Rectal smooth muscle tissue (tissue), 1 donor: Measurements from ENCODE around the gene PRMT5.
"Not testable (repeated sequence)": the region's sequence is repeated elsewhere in the genome, so short reads cannot be mapped to it uniquely, and the experiment has no call there.

Source experiments
- H3K27ac ChIP-seq: one replicate; pipeline ENCODE4 v1.7.0; 2013; ENCODE audit warnings: low read depth, low read length, inconsistent platforms
- H3K27me3 ChIP-seq: one replicate; pipeline ENCODE4 v1.7.0; 2013; ENCODE audit warnings: low read length; ENCODE audit not compliant: control insufficient read depth, insufficient read depth
- H3K36me3 ChIP-seq: one replicate; pipeline ENCODE4 v1.7.0; 2013; ENCODE audit warnings: low read length; ENCODE audit not compliant: control insufficient read depth, insufficient read depth
- H3K4me1 ChIP-seq: one replicate; pipeline ENCODE4 v1.7.0; 2013; ENCODE audit warnings: low read length; ENCODE audit not compliant: control insufficient read depth, insufficient read depth
- H3K4me3 ChIP-seq: one replicate; pipeline ENCODE4 v1.7.0; 2013; ENCODE audit warnings: low read length
- H3K9ac ChIP-seq: one replicate; pipeline ENCODE4 v1.7.0; 2013; ENCODE audit warnings: low read length

The PRMT5 gene

DNA sequence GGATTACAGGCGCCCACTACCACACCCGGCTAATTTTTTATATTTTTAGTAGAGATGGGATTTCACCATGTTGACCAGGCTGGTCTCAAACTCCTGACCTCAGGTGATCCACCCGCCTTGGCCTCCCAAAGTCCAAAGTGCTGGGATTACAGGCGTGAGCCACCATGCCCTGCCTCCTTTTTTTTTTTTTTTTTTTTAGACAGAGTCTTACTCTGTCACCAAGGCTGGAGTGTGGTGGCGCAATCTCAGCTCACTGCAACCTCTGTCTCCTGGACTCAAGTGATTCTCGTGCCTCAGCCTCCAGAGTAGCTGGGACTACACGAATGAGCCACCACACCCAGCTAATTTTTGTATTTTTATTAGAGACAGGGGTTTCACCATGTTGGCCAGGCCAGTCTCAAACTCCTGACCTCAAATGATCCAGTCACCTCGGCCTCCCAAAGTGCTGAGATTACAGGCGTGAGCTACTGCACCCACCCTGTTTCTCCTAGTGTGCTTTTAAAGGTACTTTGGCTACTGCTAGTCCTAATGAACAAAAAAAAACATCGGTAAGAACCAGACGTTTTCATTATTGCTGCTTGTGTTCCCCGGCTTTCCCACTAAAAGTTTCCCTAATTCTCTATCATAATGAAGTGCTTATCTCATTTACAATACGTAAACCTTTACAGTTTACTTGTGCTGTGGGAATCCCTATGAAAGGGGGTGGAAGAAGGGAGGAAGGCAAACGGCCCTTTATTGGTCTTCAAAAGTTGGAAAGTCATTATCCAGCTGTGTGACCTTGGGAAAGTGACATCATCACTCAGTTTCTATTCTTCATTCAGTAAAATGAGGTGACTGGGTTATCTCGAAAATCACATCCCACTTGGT is 37.0 kb upstream of the PRMT5 start:
- not testable (repeated sequence) for H3K4me3 ChIP-seq, H3K36me3 ChIP-seq, H3K27ac ChIP-seq, H3K9ac ChIP-seq, H3K27me3 ChIP-seq, H3K4me1 ChIP-seq

DNA sequence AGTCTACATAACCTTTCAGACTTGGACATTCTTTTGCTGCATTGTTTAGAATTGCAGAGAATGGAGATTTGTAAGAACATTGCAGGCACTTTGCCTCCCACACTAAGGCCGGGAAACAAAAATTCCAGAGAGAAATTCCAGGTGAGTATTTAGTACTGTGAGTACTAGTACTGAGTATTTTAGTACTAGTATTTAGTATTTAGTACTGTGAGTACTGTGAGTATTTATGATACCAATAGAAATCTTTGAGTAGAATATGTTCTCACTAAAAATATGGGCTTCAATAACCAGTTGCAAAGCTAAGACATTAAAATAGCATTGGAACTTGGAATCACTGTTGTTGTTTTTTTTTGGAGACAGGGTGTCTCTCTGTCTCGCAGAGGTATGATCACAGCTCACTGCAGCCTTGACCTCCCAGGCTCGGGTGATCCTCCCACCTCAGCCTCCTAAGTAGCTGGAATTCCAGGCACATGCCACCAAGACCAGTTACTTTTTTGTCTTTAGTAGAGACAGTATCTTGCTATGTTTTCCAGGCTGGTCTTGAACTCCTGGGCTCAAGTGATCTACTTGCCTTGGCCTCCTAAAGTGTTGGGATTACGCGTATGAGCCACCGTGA is 33.0 kb upstream of the PRMT5 start:
- no peak overlapping the region for H3K9ac ChIP-seq
- no peak overlapping the region for H3K27ac ChIP-seq
- no peaks in the 10 kb centered on the region for H3K27me3 ChIP-seq
- H3K4me3 ChIP-seq = no peak overlapping the region
- H3K36me3 ChIP-seq = no peaks in the 10 kb centered on the region
- no peaks in the 10 kb centered on the region for H3K4me1 ChIP-seq

DNA sequence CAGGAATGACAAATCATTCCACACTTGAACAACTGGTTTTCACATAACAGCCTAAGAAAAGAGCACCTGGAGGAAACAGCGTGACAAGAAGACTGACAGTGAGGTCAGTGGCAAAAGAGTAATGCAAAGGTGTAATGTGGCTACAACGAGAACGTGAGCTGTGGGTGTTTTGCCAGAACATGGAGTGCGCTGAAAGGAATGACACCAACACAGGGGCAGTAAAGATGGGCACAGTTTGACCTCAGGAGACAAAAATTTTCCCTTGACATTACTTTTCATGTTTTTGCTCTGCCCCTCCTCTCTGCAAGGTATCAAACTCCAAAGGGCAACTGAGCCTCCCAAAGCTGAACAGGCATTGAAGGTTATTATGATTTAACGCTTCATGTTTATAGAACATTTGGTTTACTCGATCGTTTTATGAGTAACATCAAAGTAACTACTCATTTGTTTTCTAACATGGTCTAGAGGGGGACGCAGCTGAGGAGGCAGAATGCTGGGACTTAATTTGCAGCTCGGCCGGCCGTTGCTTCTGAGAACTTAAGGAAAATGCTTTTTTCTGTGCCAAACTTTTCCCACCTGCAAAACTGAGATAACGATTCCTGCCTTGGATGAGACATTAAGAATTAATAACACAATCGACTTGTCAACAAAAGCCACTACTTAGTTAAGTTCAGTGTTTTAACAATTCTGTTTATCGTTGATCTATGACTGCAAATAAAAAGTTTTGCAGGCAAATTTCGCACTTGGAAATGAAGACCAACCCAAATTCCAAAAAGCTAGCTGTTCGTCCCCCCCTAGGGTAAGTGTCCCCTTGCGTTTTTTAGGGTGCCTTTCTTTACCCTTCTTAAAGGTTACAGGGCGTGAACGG is 26.8 kb upstream of the PRMT5 start:
- H3K4me3 ChIP-seq = peak overlapping the region; percentile 95
- peak overlapping the region; percentile 83 for H3K9ac ChIP-seq
- peak overlapping the region; percentile 93 for H3K27ac ChIP-seq
- H3K36me3 ChIP-seq = peaks cover 2% of the 10 kb centered on the region
- peaks cover 7% of the 10 kb centered on the region for H3K4me1 ChIP-seq
- no peaks in the 10 kb centered on the region for H3K27me3 ChIP-seq

DNA sequence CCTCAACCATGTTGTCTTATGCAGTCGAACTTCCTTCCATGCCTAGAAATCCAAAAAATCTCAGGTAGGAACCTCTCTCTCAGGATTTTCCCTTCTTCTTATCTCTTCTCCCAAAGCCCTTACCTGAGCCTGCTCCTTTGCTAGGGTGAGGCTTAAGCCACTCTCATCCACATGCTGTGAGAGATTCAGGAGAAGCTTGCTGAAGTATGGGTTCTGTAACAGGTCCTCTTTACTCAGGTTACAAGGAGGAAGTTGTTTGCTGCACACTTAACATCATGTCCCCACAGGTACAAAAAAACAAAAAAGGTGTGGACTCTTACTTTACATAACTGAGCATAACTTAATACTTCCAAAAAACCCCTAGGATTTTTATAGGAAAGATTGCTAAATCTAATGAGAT is 23.2 kb upstream of the PRMT5 start:
- H3K4me3 ChIP-seq = no peak overlapping the region
- H3K36me3 ChIP-seq = peaks cover 8% of the 10 kb centered on the region
- no peak overlapping the region for H3K27ac ChIP-seq
- peaks cover 7% of the 10 kb centered on the region for H3K4me1 ChIP-seq
- H3K9ac ChIP-seq = no peak overlapping the region
- no peaks in the 10 kb centered on the region for H3K27me3 ChIP-seq

DNA sequence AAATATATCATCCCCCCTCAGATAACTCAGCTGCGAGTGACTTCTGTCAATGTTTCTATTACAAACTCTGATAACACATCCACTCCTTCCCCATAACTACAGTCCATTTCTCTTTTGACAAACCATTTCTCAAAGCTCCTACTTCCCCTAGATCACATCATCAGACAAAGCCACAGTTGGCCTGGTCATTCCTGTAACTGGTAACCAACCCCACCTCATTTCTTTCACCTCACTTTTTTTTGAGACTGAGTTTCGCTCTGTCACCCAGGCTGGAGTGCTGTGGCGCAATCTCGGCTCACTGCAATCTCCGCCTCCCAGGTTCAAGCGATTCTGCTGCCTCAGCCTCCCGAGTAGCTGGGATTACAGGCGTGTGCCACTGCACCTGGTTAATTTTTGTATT is 22.6 kb upstream of the PRMT5 start:
- not testable (repeated sequence) for H3K4me3 ChIP-seq, H3K27me3 ChIP-seq, H3K36me3 ChIP-seq, H3K9ac ChIP-seq, H3K27ac ChIP-seq, H3K4me1 ChIP-seq

DNA sequence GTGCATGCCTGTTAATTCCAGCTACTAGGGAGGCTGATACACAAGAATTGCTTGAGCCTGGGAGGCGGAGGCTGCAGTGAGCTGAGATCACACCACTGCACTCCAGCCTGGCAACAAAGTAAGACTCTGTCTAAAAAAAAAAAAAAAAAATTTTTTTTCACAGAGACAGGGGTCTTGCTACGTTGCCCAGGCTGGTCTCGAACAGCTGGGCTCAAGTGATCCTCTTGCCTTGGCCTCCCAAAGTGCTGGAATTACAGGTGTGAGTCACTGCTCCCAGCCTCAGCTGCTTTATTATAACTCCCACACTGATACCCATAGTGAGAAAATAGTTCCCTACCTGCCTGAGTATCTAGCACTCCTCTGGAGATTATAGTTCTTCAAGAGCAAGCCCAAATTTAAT is 16.5 kb upstream of the PRMT5 start:
- Histone ChIP-seq H3K36me3 (peaks cover 13% of the 10 kb centered on the region), H3K4me3 (no peak overlapping the region)

DNA sequence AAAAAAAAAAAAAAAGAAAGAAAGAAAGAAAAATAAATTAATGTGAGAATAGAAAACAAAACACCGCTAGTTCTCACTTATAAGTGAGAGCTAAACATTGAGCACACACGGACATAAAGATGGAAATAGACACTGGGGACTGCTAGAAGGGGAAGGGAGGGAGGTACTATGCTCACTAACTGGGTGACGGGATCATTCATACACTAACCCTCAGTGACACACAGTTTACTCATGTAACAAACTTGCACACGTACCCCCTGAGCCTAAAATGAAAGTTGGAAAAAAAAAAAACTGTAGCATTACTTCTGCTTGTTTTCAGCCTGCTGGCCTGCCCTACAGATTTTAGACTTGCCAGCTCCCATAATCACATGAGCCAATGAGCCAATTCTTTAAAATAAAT is 10.5 kb upstream of the PRMT5 start:
- no peaks in the 10 kb centered on the region for H3K4me1 ChIP-seq
- H3K27ac ChIP-seq = no peak overlapping the region
- no peaks in the 10 kb centered on the region for H3K27me3 ChIP-seq
- no peak overlapping the region for H3K9ac ChIP-seq
- H3K4me3 ChIP-seq = no peak overlapping the region
- no peaks in the 10 kb centered on the region for H3K36me3 ChIP-seq

More for the DNA sequence above, 16.5 kb upstream of the PRMT5 start:
- H3K9ac ChIP-seq = no peak overlapping the region
- no peaks in the 10 kb centered on the region for H3K27me3 ChIP-seq
- no peak overlapping the region for H3K27ac ChIP-seq
- H3K4me1 ChIP-seq = no peaks in the 10 kb centered on the region

DNA sequence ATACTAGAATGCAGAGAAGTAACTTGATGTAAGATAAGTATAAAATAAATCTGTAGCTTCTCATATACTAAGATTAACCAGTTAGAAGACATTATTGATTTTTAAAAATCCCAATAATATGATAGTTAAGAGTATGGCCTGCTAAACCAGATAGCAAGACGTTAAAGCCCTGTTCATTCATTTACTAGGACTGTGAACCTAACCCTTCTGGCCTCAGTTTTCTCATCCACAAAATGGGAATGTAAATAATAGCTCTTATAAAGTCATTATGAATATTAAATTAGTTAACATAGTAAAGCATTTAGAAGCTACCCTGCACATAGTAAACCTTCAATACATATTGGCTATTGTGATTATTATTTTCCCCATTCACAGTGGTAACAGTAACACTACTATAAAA is 6.0 kb upstream of the PRMT5 start:
- H3K4me1 ChIP-seq = no peaks in the 10 kb centered on the region
- no peak overlapping the region for H3K27ac ChIP-seq

DNA sequence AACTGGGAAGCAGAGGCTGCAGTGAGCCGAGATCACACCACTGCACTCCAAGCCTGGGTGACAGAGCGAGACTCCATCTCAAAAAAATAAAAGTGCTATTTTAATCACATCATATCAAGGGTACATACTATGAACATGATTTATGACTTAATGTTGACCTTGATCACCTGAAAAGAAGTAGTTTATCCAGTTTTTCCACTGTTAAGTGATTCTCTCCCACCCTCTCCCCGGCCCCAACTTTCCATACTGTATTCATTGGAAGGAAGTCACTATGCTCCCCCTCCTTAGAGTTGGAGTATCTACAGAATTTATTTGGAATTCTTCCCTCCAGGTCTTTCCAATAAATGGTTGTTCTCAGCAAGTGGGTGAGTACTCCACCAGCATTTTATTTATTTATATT is 3.0 kb upstream of the PRMT5 start:
- Histone ChIP-seq H3K27me3 (no peaks in the 10 kb centered on the region), H3K9ac (no peak overlapping the region), H3K4me3 (no peak overlapping the region), H3K36me3 (no peaks in the 10 kb centered on the region), H3K4me1 (peaks cover 7% of the 10 kb centered on the region), H3K27ac (no peak overlapping the region)

More for the DNA sequence above, 6.0 kb upstream of the PRMT5 start:
- Histone ChIP-seq H3K9ac (no peak overlapping the region), H3K4me3 (no peak overlapping the region), H3K36me3 (no peaks in the 10 kb centered on the region), H3K27me3 (no peaks in the 10 kb centered on the region)

DNA sequence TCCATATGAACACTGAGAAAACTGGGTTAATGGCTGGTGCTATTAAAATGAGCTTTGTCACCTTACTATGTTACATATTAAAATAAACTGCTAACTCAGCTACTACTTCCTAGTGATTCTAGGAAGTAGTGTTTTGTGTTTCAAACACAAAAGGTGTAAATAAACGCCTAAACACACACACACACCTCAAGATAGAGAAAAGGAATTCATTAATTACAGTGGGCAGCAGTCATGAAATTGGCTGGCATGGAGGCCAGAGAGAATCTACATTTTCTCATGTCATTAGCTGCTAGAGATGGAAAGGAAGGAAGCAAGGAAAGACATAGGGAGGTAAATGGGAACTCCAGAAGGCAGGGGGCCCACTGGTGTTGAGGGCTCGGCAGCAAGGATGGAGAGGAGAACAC is 787 bp upstream of the PRMT5 start:
- Histone ChIP-seq H3K9ac (no peak overlapping the region), H3K36me3 (peaks cover 3% of the 10 kb centered on the region)

DNA sequence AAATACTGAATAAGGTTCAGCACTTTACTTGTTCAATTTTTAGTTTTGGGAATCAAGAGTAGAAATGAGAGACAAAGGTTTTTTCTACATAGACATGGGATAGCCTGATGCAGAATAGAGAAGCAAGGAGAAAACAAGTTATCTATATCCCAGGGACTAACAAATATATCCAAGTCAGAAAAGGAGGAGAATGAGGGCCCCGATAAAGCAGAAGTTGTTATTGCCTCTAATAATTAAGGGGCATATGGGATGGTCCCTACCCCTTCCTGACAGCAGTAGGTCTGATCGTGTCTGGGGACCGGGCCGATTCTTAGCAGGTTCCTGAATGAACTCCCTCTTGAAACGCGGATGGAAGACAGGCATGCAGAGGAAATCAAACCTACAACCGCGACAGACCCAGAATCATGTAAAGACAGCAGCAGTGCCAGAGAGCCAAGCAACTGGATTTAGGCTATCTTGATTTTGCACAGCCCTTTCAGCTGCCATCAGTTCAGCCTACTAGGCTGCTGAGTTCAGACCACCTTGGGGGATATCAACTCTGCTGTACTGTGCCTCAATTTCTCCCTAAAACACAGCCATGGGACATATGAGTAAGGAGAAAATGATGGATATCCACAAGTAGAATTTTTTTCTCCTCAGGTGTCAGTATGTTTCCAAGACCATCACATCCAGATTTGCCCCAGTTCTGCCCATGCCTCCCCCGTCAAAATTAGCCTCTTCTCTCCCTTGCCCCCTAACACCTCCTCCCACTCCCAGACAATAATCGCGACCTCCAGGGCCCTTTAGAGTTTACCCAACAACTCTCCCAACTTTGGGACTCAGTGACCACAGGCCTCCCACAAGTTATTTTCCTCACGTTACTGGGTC is 706 bp downstream of the PRMT5 start:
- Histone ChIP-seq H3K4me1 (peaks cover 7% of the 10 kb centered on the region), H3K36me3 (peaks cover 15% of the 10 kb centered on the region), H3K4me3 (peak overlapping the region; percentile 91), H3K9ac (peak overlapping the region; percentile 85), H3K27ac (peak overlapping the region; percentile 84), H3K27me3 (no peaks in the 10 kb centered on the region)

More for the DNA sequence above, 787 bp upstream of the PRMT5 start:
- no peaks in the 10 kb centered on the region for H3K27me3 ChIP-seq
- H3K27ac ChIP-seq = peak overlapping the region; percentile 76
- H3K4me1 ChIP-seq = peaks cover 7% of the 10 kb centered on the region
- peak overlapping the region; percentile 91 for H3K4me3 ChIP-seq
